ENCODE results near the gene KRTAP9-2. TPM values are rescaled to one million over a fixed set of nuclear protein-coding genes. Genes with fewer than 3 reads are reported as not detected.
"Not testable (repeated sequence)": the region's sequence is repeated elsewhere in the genome, so short reads cannot be mapped to it uniquely, and the experiment has no call there.

Gene KRTAP9-2, protein sequence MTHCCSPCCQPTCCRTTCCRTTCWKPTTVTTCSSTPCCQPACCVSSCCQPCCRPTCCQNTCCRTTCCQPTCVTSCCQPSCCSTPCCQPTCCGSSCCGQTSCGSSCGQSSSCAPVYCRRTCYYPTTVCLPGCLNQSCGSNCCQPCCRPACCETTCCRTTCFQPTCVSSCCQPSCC
- not detected in 2 replicates for total RNA-seq

DNA sequence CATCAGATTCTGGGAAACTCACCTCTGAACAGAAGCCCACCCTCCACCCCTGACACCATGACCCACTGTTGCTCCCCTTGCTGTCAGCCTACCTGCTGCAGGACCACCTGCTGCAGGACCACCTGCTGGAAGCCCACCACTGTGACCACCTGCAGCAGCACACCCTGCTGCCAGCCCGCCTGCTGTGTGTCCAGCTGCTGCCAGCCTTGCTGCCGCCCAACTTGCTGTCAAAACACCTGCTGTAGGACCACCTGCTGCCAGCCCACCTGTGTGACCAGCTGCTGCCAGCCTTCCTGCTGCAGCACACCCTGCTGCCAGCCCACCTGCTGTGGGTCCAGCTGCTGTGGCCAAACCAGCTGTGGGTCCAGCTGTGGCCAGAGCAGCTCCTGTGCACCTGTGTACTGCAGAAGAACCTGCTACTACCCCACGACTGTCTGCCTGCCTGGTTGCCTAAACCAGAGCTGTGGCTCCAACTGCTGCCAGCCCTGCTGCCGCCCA, at the start of gene KRTAP9-2:
Gene KRTAP9-2 (plus strand): TSS at position 51 of the 498 bp plus-strand sequence. CDS start 7 bp downstream, at position 58.
- H3K4me3 Mint-ChIP-seq; H3K27me3 Mint-ChIP-seq (ENCODE audit: insufficient read depth); intact Hi-C loops (cut with micrococcal nuclease); H3K4me1 Mint-ChIP-seq (ENCODE audit: low read depth); H3K27ac Mint-ChIP-seq; H3K36me3 Mint-ChIP-seq (ENCODE audit: low read depth); H3K9me3 Mint-ChIP-seq; DNase-seq (ENCODE audit: low spot score): not testable (repeated sequence)

DNA sequence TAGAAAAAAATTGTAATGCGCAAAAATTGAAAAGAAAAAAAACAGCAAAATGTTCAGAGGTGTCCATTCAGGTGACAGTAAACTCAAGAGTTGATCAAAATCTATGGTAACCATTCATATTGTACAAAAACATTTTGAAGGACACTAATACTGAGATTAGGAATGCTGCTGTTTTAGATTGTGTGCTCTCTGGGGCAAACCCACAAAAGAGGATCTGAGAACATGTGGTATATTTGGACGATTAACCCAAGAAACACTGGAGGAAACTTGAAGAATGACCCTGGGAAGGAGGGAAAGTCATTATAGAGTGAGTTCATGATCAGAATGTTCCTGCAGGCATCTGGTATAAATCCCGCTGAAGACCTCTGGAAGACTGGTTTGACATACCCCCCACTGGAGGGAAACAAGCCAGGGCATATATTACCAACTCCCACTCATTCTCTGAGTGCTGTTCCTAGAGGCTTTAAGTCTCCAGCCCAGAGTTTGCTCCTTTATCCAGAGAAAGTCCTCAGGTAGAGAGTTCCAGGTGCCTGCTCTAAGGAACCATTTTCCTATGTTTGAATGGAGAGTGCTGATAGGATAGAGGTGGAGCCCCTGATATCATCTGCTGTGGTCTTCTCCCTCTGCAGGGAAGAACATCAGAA, 49.6 kb upstream of the KRTAP9-2 start:
- Mint-ChIP-seq H3K4me1 (ENCODE audit: low read depth) (no peaks in the 10 kb centered on the region), H3K27me3 (ENCODE audit: insufficient read depth) (peaks cover 5% of the 10 kb centered on the region), H3K36me3 (ENCODE audit: low read depth) (no peaks in the 10 kb centered on the region), H3K4me3 (no peak overlapping the region), H3K9me3 (no peaks in the 10 kb centered on the region), H3K27ac (no peak overlapping the region)
- intact Hi-C loops (cut with micrococcal nuclease) = no loop called here
- no peak for DNase-seq (ENCODE audit: low spot score)

DNA sequence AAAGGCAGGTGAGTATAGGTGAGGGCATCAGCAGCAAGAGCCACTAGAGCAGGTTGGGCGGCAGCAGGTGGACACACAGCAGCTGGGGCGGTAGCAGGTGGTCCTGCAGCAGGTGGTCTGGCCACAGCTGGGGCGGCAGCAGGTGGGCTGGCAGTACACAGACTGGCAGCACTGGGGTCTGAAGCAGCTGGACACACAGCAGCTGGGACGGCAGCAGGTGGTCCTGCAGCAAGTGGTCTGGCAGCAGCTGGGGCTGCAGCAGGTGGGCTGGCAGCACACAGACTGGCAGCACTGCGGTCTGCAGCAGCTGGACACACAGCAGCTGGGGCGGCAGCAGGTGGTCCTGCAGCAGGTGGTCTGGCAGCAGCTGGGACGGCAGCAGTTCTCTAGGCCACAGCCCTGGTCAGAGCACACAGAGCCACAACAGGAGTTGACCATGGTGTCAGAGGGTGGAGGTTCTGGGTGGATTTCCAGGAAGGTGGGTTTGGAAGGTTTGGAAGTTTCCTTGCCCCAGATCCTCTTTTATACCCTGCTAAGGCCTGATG, 48.6 kb upstream of the KRTAP9-2 start, which contains the start of gene KRTAP4-2:
Gene KRTAP4-2 (minus strand): TSS at position 495 of the 545 bp plus-strand sequence. CDS start 57 bp downstream, at position 438.
- Mint-ChIP-seq H3K9me3 (no peaks in the 10 kb centered on the region), H3K27ac (no peak within 1 kb of the TSS)
- intact Hi-C loops (cut with micrococcal nuclease) = no loop called here

DNA sequence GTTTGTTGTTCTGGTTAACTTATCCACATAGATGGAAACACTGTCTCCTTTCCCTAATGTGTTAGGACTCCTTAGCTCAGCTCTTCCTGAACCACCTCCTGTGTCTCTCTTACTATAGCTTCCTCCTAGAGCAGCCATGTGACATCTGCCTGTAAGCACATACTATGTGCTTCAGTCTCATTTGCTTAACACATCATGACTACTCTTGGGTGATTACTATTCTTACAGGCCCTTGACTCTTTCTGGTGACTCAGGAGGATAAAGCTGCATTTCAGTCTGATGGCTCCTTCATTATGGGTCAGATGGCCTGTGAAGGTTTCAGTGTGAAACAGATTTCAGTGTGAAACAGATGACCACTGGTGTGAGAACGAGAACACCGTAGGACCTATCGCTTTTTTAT, 48.1 kb upstream of the KRTAP9-2 start:
- intact Hi-C loops (cut with micrococcal nuclease) = no loop called here
- no peaks in the 10 kb centered on the region for H3K4me1 Mint-ChIP-seq (ENCODE audit: low read depth)

More for the DNA sequence above, 48.6 kb upstream of the KRTAP9-2 start, which contains the start of gene KRTAP4-2:
- Mint-ChIP-seq H3K4me1 (ENCODE audit: low read depth) (no peaks in the 10 kb centered on the region), H3K36me3 (ENCODE audit: low read depth) (no peaks in the 10 kb centered on the region), H3K27me3 (ENCODE audit: insufficient read depth) (peaks cover 1% of the 10 kb centered on the region), H3K4me3 (no peak within 1 kb of the TSS)
- no peak for DNase-seq (ENCODE audit: low spot score)

DNA sequence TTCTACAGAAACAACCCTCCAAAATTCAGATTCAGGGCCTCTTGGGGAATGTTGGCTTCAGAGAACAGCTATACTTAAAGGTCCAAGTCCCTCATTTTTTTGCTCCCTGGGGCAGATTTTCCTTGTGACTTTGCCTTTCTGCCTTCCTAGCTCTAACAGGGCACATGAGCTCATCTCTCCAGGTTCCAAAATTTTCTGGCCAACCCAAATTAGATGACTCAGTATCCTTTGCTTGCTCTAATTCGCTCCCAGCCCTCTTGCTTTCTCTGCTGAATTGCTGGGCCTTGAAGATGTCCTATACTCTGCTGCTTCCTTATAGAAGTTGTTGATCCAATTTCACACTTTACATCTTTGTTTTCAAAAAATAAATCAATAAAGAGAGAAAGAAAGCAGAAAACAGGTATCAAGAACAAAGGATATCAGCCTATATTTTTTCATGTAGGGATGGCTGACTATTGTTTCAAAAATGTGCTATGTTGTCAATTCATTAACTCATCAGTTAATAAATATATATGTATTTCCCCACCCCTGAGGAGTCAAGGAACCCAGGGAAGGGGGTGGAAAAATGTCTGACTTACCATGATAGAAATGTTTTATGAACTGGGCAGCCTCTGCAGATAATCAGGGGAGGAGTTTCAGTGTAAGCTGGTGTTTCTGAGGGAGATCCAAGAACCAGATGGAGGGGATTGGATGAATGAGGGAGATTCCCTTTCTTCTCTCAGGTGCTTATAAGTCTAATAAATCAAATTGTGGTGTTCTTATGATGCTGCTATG, 47.4 kb upstream of the KRTAP9-2 start:
- no peak for DNase-seq (ENCODE audit: low spot score)
- H3K27me3 Mint-ChIP-seq (ENCODE audit: insufficient read depth) = no peaks in the 10 kb centered on the region
- no peak overlapping the region for H3K27ac Mint-ChIP-seq
- H3K4me3 Mint-ChIP-seq = no peak overlapping the region
- H3K36me3 Mint-ChIP-seq (ENCODE audit: low read depth) = no peaks in the 10 kb centered on the region
- intact Hi-C loops (cut with micrococcal nuclease) = no loop called here
- no peaks in the 10 kb centered on the region for H3K9me3 Mint-ChIP-seq
- no peaks in the 10 kb centered on the region for H3K4me1 Mint-ChIP-seq (ENCODE audit: low read depth)

More for the DNA sequence above, 48.1 kb upstream of the KRTAP9-2 start:
- Mint-ChIP-seq H3K27ac (no peak overlapping the region), H3K36me3 (ENCODE audit: low read depth) (no peaks in the 10 kb centered on the region), H3K27me3 (ENCODE audit: insufficient read depth) (peaks cover 1% of the 10 kb centered on the region), H3K4me3 (no peak overlapping the region), H3K9me3 (no peaks in the 10 kb centered on the region)
- DNase-seq (ENCODE audit: low spot score) = no peak

DNA sequence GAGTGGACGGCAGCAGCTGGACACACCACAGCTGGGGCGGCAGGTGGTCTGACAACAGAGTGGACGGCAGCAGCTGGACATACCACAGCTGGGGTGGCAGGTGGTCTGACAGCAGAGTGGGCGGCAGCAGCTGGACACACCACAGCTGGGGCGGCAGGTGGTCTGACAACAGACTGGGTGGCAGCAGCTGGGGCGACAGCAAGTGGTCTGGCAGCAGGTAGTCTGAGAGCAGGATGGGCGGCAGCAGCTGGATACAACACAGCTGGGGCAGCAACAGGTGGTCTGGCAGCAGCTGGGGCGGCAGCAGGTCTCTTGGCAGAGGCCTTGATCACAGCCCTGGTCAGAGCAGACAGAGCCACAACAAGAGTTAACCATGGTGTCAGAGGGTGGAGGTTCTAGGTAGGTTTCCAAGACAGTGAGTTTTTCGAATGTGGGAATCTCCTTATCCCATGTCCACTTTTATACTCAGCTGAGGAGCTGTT, 41.9 kb upstream of the KRTAP9-2 start, which contains the start of gene KRTAP4-1:
Gene KRTAP4-1 (minus strand): TSS at position 432 of the 482 bp plus-strand sequence. CDS start 57 bp downstream, at position 375.
- Mint-ChIP-seq H3K27ac (no peak within 1 kb of the TSS), H3K4me1 (ENCODE audit: low read depth) (no peaks in the 10 kb centered on the region), H3K4me3 (no peak within 1 kb of the TSS), H3K36me3 (ENCODE audit: low read depth) (no peaks in the 10 kb centered on the region), H3K9me3 (no peaks in the 10 kb centered on the region), H3K27me3 (ENCODE audit: insufficient read depth) (peaks cover 5% of the 10 kb centered on the region)
- intact Hi-C loops (cut with micrococcal nuclease) = no loop called here
- no peak for DNase-seq (ENCODE audit: low spot score)

DNA sequence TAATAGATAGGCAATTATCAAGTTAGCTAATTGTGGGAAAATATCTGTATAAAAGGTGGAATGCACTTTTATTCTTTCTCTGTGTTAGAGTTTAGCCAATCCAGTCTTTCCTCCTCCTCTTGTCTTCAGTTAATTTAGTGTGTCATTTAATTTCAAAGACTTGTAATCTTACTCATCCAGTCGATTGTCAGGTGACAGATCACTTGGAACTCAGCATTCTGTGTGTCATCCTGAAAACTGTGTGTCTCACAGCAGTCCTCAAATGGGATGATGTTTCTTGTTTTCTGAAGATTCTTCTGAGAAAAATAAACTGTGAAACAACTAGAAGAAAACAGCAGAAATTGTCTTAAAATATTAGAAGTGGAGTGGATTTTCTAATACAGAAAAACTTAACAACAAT, 41.4 kb upstream of the KRTAP9-2 start:
- intact Hi-C loops (cut with micrococcal nuclease) = no loop called here
- Mint-ChIP-seq H3K4me3 (no peak overlapping the region), H3K36me3 (ENCODE audit: low read depth) (no peaks in the 10 kb centered on the region), H3K4me1 (ENCODE audit: low read depth) (no peaks in the 10 kb centered on the region), H3K9me3 (no peaks in the 10 kb centered on the region), H3K27me3 (ENCODE audit: insufficient read depth) (peaks cover 5% of the 10 kb centered on the region), H3K27ac (no peak overlapping the region)
- DNase-seq (ENCODE audit: low spot score) = no peak

DNA sequence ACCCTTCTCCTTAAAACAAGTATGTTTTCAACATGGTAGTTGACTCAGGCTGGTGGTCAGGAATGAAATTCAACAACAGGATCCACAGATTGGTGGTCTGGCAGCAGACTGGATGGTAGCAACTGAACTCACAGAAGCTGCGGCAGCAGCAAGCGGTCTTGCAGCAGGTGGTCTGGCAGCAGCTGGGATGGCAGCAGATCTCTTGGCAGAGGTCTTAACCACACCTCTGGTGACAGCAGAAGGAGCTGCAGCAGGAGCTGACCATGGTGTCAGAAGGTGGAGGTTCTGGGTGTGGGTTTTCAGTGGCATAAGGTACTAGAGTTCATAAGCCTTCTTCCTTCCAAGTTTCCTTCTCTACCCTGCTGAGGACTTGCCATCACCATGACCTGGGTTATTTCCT, 39.6 kb upstream of the KRTAP9-2 start:
- H3K4me3 Mint-ChIP-seq = no peak overlapping the region
- peaks cover 13% of the 10 kb centered on the region for H3K27me3 Mint-ChIP-seq (ENCODE audit: insufficient read depth)
- no peaks in the 10 kb centered on the region for H3K9me3 Mint-ChIP-seq
- intact Hi-C loops (cut with micrococcal nuclease) = no loop called here
- H3K36me3 Mint-ChIP-seq (ENCODE audit: low read depth) = no peaks in the 10 kb centered on the region
- no peaks in the 10 kb centered on the region for H3K4me1 Mint-ChIP-seq (ENCODE audit: low read depth)
- no peak for DNase-seq (ENCODE audit: low spot score)
- H3K27ac Mint-ChIP-seq = no peak overlapping the region

DNA sequence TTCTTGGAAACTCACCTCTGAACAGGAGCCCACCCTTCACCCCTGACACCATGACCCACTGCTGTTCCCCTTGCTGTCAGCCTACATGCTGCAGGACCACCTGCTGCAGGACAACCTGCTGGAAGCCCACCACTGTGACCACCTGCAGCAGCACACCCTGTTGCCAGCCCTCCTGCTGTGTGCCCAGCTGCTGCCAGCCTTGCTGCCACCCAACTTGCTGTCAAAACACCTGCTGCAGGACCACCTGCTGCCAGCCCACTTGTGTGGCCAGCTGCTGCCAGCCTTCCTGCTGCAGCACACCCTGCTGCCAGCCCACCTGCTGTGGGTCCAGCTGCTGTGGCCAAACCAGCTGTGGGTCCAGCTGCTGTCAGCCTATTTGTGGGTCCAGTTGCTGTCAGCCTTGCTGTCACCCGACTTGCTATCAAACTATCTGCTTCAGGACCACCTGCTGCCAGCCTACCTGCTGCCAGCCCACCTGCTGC, 36.6 kb upstream of the KRTAP9-2 start, which contains the start of gene KRTAP9-1:
Gene KRTAP9-1 (plus strand): TSS at position 51 of the 482 bp plus-strand sequence. CDS start 0 bp downstream, at position 51.
- H3K4me3 Mint-ChIP-seq; DNase-seq (ENCODE audit: low spot score); H3K9me3 Mint-ChIP-seq; H3K27ac Mint-ChIP-seq; H3K36me3 Mint-ChIP-seq (ENCODE audit: low read depth); H3K4me1 Mint-ChIP-seq (ENCODE audit: low read depth); intact Hi-C loops (cut with micrococcal nuclease): not testable (repeated sequence)
- peaks cover 10% of the 10 kb centered on the region for H3K27me3 Mint-ChIP-seq (ENCODE audit: insufficient read depth)

DNA sequence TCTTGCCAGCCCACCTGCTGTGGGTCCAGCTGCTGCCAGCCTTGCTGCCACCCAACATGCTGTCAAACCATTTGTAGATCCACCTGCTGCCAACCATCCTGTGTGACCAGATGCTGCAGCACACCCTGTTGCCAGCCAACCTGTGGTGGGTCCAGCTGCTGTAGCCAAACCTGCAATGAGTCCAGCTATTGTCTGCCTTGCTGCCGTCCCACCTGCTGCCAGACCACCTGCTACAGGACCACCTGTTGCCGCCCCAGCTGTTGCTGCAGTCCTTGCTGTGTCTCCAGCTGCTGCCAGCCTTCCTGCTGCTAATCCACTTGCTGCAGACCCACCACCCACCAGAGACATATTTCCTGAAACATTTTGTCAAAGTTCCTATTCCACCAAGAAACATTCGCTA, 36.1 kb upstream of the KRTAP9-2 start:
- Mint-ChIP-seq H3K4me1 (ENCODE audit: low read depth) (no peaks in the 10 kb centered on the region), H3K9me3 (peaks cover 3% of the 10 kb centered on the region), H3K36me3 (ENCODE audit: low read depth) (no peaks in the 10 kb centered on the region), H3K27ac (no peak overlapping the region), H3K27me3 (ENCODE audit: insufficient read depth) (peaks cover 10% of the 10 kb centered on the region), H3K4me3 (no peak overlapping the region)
- no peak for DNase-seq (ENCODE audit: low spot score)
- intact Hi-C loops (cut with micrococcal nuclease) = no loop called here

DNA sequence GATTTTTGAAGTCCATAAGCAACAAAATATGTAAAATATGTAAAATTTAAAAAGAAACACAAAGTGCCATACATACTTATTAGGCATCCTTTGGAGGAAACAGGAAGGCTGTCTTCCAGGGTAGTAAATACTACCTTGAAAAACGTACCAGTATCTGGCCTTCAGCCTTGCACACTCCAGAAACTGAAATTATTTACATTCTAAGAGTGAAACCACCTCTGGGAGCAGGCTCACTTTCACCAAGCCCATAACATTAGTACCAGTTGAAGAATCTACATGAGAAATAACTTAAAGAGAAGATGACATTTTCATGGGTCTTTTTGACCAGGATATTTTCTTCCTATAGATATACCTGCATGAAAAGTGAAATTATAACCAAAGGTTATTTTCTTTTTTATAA, 30.4 kb upstream of the KRTAP9-2 start:
- Mint-ChIP-seq H3K4me1 (ENCODE audit: low read depth) (no peaks in the 10 kb centered on the region), H3K27me3 (ENCODE audit: insufficient read depth) (peaks cover 7% of the 10 kb centered on the region), H3K36me3 (ENCODE audit: low read depth) (no peaks in the 10 kb centered on the region), H3K9me3 (peaks cover 3% of the 10 kb centered on the region), H3K27ac (no peak overlapping the region), H3K4me3 (no peak overlapping the region)
- DNase-seq (ENCODE audit: low spot score) = no peak
- intact Hi-C loops (cut with micrococcal nuclease) = no loop called here

DNA sequence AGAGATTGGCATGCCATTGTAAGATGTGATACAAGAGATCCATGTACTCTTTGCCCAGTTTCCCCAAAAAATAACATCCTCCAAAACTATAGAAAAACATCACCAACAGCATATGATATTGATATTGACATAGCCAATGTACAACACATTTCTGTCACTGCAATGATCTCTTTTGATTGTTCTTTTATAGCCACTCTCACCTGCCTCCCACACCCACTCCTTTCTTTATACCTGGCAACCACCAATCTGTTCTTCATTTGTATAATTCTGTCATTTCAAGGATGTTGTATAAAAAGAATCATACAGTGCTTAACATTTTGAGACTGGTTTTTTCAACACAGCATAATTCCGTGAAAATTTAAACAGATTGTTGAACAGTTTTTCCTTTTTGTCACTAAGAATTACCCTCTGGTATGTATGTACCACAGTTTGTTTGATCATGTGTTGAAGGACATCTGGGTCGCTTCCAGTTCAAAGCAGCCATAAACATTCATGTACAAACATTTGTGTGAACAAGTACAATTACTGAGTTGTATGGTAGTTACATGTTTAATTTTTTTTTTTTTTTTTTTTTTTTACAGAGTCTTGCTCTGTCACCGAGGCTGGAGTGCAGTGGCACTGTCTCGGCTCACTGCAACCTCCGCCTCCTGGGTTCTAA, 26.9 kb upstream of the KRTAP9-2 start:
- no peak overlapping the region for H3K4me3 Mint-ChIP-seq
- no peak overlapping the region for H3K27ac Mint-ChIP-seq
- no peaks in the 10 kb centered on the region for H3K4me1 Mint-ChIP-seq (ENCODE audit: low read depth)
- intact Hi-C loops (cut with micrococcal nuclease) = no loop called here
- no peaks in the 10 kb centered on the region for H3K36me3 Mint-ChIP-seq (ENCODE audit: low read depth)
- DNase-seq (ENCODE audit: low spot score) = no peak
- H3K27me3 Mint-ChIP-seq (ENCODE audit: insufficient read depth) = peaks cover 2% of the 10 kb centered on the region
- H3K9me3 Mint-ChIP-seq = no peaks in the 10 kb centered on the region
